HG03469 (cell line): Measurements from ENCODE around the gene KLF4.

Experiments
- ATAC-seq: cut with Tn5 transposase; IDR thresholded peaks from one replicate; pipeline ENCODE4 v1.9.1; 2021; ENCODE audit warnings: mild to moderate bottlenecking, moderate library complexity, moderate number of reproducible peaks; ENCODE audit not compliant: unreplicated experiment

The KLF4 gene

GRCh38 chr9:107455425-107456135 lies 34.0 kb downstream of the KLF4 start:
- no peak for ATAC-seq

- ATAC-seq, result no peak
Measured at GRCh38 chr9:107453479-107453878, 36.1 kb downstream of the KLF4 start.

GRCh38 chr9:107447834-107448233 lies 41.7 kb downstream of the KLF4 start:
- ATAC-seq, result no peak

GRCh38 chr9:107447081-107447480 lies 42.5 kb downstream of the KLF4 start:
- no peak for ATAC-seq

- no peak for ATAC-seq
Measured at GRCh38 chr9:107446491-107446890, 43.1 kb downstream of the KLF4 start.

GRCh38 chr9:107443786-107444185 lies 45.8 kb downstream of the KLF4 start:
- no peak for ATAC-seq

GRCh38 chr9:107439991-107440456 lies 49.5 kb downstream of the KLF4 start:
- no peak for ATAC-seq

GRCh38 chr9:107438211-107439031 lies 51.1 kb downstream of the KLF4 start:
- ATAC-seq, result no peak

GRCh38 chr9:107437716-107438115 lies 51.9 kb downstream of the KLF4 start:
- ATAC-seq, result no peak

GRCh38 chr9:107435415-107435814 lies 54.2 kb downstream of the KLF4 start:
- ATAC-seq, result no peak
